Prostate gland (tissue), 2 donors: ENCODE results near the gene RTCA.

Experiments used
- POLR2AphosphoS5 ChIP-seq: sonication (generic); formaldehyde crosslinking; IDR thresholded peaks from one replicate; pipeline ENCODE4 v1.6.1; 2017; ENCODE audit warnings: antibody characterized with exemption
- TF ChIP-seq, protein P1 (sequence below), 4 experiments: fragments of 200-600 bp in 2 of 4; fragments of 450-650 bp in 2 of 4; sonication (generic) in 2 of 4; IDR thresholded peaks; 1 replicate in 3 of 4; 2 replicates in 1 of 4; pipeline ENCODE4 v1.5.1; 2016 to 2019; ENCODE audit warnings: antibody characterized with exemption in 4 of 4, mild to moderate bottlenecking in 2 of 4, moderate library complexity in 2 of 4

DNA sequence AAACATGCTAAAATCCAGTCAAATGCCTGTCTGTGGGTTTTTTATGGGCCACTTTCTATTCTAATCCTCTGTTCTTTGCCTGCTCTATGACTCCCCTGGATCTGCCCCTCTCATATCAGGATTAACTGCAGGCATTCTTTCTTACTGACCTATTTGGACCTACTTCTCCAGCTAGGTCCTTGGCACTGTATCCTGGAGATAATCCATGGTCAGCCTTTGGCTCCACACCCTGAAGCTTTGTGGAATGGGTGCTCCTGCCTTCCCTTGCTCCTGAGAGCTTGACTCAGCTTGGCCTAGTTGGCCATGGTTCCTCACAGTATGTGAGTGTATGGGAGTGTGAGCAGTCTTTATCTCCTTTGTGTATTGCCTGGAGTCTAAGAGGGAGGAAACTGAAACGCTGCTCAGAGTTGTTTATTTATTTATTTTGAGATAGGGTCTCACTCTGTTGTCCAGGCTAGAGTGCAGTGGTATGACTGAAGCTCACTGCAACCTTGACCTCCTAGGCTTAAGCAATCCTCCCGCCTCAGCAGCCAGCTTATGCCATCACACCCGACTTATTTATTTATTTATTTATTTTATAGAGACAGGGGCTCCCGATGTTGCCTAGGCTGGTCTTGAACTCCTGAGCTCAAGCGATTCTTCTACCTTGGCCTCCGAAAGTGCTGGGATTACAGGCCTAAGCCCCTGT, 57.5 kb downstream of the RTCA start:
- no peak for TF ChIP-seq POLR2AphosphoS5
- TF ChIP-seq, protein P1, sequence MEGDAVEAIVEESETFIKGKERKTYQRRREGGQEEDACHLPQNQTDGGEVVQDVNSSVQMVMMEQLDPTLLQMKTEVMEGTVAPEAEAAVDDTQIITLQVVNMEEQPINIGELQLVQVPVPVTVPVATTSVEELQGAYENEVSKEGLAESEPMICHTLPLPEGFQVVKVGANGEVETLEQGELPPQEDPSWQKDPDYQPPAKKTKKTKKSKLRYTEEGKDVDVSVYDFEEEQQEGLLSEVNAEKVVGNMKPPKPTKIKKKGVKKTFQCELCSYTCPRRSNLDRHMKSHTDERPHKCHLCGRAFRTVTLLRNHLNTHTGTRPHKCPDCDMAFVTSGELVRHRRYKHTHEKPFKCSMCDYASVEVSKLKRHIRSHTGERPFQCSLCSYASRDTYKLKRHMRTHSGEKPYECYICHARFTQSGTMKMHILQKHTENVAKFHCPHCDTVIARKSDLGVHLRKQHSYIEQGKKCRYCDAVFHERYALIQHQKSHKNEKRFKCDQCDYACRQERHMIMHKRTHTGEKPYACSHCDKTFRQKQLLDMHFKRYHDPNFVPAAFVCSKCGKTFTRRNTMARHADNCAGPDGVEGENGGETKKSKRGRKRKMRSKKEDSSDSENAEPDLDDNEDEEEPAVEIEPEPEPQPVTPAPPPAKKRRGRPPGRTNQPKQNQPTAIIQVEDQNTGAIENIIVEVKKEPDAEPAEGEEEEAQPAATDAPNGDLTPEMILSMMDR (IDR thresholded peaks at IDR 0.05) = no peak
